ENCODE data around the gene WIPF2.

Gene WIPF2

GRCh38 chr17:40310882-40311391 is 91.8 kb downstream of the WIPF2 start:
- TF ChIP-seq CTCF (conservative IDR thresholded peaks at IDR 0.05), result no peak
- no peak overlapping the region for H3K27ac ChIP-seq

GRCh38 chr17:40311575-40311974 is 92.5 kb downstream of the WIPF2 start:
- TF ChIP-seq CTCF (conservative IDR thresholded peaks at IDR 0.05), result no peak
- no peak overlapping the region for H3K27ac ChIP-seq

GRCh38 chr17:40312131-40312731 is 93.1 kb downstream of the WIPF2 start:
- no peak overlapping the region for H3K27ac ChIP-seq
- no peak for TF ChIP-seq CTCF (conservative IDR thresholded peaks at IDR 0.05)

- no peak overlapping the region for H3K27ac ChIP-seq
- no peak for TF ChIP-seq CTCF (conservative IDR thresholded peaks at IDR 0.05)
Observed at GRCh38 chr17:40312893-40313667, 94.0 kb downstream of the WIPF2 start.

GRCh38 chr17:40313668-40314583 is 94.8 kb downstream of the WIPF2 start:
- TF ChIP-seq CTCF (conservative IDR thresholded peaks at IDR 0.05), result no peak
- no peak overlapping the region for H3K27ac ChIP-seq

- no peak for TF ChIP-seq CTCF (conservative IDR thresholded peaks at IDR 0.05)
- H3K27ac ChIP-seq, result no peak overlapping the region
Observed at GRCh38 chr17:40314584-40314956, 95.5 kb downstream of the WIPF2 start.

- H3K27ac ChIP-seq, result no peak overlapping the region
- no peak for TF ChIP-seq CTCF (conservative IDR thresholded peaks at IDR 0.05)
Observed at GRCh38 chr17:40315206-40315605, 96.1 kb downstream of the WIPF2 start.

Measured in VCaP (cell line).